Measurements from ENCODE around the gene CPTP.
A peak's percentile ranks its signal among the peaks of the same experiment; 100 is the strongest.

- TF ChIP-seq POLR2A (IDR thresholded peaks at IDR 0.05; ENCODE audit: low read depth, low read length) (peak; percentile 45; the same call in 1 of the 2 replicates), POLR2AphosphoS5 (IDR thresholded peaks at IDR 0.05; ENCODE audit: low read depth, low read length) (no peak; the same call in none of the 2 replicates)
These were observed 11.9 kb upstream of the CPTP start for GRCh38 chr1:1312450-1313314.

All from GM12892 (cell line).